Ramos (cell line): ENCODE results near the gene PNLIPRP2.

Experiments
- in situ Hi-C: fragments of 300-500 bp; cut with MboI; formaldehyde crosslinking; loops from one replicate; pipeline ENCODE4 v1.14.3; 2022; ENCODE audit warnings: low sequenced_read_pairs; ENCODE audit not compliant: unreplicated experiment

The PNLIPRP2 gene

DNA sequence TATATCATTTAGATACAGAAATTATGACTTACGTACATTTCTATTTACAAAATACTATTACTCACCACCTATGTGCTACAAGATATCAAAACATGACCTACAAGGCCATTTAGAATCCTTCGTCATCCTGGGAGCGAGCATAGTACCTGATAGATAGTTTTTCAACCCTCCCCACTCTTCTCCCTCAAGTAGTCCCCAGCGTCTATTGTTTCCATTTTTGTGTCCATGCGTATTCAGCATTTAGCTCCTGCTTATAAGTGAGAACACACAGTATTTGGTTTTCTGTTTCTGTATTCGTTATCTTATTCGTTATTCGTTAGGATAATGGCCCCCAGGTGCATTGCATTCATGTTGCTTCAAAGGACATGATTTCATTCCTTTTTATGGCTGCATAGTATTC lies 28.1 kb downstream of the PNLIPRP2 start:
- in situ Hi-C loops = no loop called here

DNA sequence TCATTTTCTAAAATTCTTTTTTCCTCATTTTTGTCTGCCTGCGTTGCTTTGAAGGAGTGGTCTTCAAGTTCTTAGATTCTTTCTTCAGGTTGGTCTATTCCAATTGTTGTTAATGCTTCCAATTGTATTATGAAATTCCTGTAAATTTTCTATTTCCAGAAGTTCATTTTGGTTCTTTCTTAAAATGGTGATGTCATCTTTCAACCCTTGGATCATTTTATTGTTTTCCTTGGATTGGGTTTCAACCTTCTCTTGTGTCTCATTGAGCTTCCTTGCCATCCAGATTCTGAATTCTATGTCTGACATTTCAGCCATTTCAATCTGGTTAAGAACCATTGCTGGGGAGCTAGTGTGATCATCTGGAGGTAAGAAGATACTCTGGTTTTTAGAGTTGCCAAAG lies 33.1 kb downstream of the PNLIPRP2 start:
- in situ Hi-C loops = no loop called here

DNA sequence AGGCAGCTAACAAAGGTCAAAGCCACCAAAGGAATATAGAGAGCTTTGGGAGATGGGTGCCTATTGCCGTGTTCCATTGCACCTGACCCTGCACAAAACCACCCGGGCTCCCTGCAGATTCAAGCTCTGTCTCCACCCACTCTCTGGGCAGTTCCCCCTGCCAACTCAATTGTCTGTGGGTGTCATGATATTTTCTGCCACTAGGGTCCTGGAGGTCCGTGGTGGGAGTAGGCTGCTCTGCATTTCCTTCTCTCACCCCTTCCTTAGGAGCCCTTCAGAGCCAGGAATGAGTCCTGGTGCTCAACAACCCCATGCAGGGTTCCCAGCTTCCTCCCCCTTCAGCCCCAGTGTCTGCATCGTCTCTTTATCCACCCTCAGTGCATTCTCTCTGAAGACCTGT lies 34.1 kb downstream of the PNLIPRP2 start:
- in situ Hi-C loops = no loop called here

DNA sequence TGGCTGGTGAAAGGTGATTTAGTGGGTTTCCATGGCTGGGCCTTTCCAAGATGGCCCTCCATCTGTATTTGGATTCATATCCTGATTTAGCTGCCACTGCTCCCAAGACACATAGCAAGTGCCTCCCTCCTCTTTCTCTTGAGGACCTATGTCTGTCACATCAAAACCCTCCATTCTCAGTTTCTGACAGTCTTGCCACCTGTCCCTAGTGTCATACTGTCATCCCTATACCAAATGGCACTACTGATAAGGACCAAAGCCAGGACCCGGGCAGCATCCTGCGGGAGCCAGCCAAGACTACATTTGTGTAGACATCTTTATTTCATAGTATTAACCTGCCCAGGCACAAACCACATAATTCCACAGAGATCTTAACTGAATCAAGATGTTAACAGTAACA lies 34.8 kb downstream of the PNLIPRP2 start:
- in situ Hi-C loops = no loop called here

DNA sequence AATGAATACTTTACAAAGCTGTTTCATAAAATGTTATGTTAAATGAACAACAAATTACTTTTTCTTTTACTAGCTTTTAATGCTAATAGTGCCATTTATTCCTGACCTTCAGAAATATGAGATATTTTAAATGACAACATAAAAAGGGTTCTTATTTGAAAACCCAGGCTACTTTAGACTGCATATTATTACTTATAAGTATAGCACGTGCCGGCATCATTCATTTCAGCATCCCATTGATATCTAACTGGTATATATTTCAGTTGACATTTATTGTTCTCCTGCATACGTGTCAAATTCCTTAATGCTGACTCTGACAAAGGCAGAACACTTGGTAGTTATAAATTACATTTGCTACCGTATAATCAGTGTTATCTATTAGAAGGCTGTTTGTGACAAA lies 35.3 kb downstream of the PNLIPRP2 start:
- in situ Hi-C loops = no loop called here

DNA sequence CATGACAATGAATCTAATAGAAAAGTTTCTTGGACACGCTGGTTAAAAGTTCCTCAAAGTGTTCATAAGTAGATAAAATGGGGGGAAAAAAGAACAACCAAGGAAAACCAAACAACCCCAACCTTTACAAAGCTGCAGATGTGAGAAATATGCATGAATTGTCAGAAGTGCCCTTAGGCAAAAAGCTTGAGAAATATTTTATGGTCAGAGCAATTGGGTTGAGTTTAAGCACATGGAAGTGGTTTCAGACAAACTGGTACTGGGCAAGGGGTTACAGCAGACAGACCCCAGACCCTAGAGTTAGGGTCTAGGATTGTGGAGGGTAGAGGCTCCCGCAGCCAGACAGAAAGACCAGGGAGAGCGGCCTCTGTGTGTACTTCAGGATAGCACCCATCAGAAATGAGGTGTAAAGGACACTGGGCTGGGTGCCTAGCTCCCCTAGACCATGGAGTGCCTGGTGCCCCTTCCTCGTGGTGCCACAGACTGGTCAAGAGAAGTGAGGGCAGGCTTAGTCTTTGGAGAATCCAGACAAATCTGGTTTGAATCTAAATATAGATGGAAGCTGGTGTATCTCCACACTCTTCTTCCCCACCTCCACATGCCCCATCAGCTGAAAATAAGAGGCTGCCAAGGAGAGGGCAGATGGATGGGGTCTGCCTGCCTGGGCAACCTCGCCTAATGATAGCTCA lies 37.3 kb downstream of the PNLIPRP2 start:
- in situ Hi-C loops = no loop called here

DNA sequence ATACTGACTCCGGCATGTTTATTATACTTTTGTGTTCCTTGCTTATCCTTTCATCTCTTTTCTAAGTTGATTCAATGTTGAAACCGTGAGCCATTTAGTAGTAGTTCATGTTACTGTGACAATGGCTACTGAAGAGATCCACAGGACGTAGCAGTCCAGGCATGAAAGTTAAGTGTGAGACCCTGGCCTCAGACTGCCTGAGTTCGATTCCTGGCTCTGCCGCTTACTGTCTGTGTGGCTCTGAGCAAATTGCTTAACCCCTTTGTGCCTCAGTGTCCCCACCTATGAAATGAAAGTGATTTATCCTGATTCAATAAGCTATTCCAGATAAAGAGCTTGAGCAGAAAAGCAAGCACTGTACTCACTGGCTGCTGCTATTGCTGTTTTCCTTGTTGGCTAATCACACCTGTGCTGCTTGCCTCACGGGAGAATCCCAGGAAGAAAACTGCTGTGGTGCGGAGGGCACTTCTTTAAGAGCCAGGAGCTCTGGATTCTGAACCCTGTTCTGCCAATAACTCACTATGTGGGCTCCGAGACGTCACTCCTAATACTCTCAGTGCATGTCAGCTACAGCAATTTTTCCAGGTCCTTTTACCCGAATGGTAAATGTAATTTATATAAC lies 38.4 kb downstream of the PNLIPRP2 start:
- in situ Hi-C loops = no loop called here

DNA sequence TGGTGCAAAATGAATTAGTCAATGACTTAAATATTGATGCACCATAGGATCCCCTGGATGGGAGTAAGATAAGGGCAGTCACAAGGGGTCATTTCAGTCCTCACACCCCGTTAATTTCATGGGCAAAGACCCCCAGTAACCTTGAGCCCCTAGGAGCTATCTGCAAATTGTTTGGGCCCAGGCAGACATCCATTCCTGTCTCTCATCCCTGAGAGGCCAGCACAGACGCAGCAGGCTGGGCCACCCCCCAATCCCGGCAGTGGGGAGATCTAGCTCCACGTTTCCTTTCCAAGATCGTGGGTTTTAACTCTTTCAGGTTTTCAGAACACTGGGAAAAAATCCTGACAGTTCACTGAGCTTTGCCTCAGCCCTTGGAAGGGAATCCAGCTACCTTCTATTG lies 40.1 kb downstream of the PNLIPRP2 start:
- in situ Hi-C loops = no loop called here

DNA sequence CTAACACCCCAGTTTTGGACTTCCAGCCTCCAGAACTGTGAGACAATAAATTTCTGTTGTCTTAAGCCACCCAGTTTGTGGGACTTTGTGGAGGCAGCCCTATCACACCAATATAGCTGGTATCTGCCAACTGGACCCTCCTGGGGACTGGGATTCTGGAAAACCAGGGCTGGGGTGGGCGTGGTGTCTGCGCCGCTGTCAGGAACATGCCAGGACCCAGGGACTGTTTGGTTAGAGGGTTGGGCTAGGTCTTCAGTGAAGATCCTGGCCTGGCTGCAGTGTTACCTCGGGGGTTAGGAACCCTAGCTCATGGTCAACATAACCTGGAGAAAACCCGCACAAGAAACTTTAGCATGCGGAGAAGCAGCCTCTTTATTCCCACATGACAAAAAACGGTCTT lies 42.6 kb downstream of the PNLIPRP2 start:
- in situ Hi-C loops = no loop called here

DNA sequence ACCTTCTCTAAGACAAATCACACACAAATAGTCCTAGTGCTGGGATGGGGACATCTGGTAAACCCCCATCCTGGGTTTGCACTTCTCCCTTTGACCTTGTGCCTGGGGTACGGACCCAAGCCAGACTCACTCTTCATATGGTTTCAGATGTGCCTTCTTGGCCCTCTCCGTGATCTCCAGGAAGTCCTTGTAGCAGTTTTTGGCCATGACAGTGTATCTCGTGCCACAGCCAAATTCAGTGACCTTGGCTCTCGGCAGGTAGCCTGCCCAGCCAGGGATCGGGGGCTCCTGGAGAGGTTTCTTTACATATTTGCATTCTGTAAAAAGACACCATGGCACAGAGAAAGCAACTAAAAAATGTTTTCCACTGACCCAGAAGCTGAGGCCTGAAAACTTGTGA lies 43.9 kb downstream of the PNLIPRP2 start:
- in situ Hi-C loops = no loop called here

DNA sequence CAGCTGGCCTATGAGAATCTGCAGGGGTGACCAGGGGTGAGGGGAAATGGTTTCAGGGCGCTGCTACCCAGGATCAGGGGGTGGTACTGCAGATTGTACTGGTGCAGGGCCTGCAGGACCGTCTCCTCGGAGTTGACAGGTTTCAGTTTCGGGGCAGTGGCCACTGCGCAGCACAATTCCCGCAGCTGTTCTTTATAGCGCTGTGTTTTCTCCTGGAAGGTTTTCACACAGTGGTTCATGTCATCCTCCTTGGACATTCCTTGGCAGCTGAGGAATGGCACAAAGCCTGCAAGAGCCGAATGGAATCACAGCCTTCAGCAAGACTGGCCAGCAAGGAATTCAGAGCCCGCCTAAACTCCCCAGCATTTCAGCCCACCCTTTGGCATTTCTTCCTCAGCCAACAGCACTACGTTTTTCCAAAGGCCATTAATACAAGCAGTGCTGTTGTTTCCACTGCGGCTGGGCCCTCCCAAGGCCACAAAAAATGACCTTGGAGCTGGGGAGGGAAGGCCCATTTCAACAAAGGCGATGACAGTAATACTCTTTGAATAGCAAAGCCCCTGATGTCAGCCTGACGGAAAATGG lies 44.9 kb downstream of the PNLIPRP2 start:
- in situ Hi-C loops = no loop called here

DNA sequence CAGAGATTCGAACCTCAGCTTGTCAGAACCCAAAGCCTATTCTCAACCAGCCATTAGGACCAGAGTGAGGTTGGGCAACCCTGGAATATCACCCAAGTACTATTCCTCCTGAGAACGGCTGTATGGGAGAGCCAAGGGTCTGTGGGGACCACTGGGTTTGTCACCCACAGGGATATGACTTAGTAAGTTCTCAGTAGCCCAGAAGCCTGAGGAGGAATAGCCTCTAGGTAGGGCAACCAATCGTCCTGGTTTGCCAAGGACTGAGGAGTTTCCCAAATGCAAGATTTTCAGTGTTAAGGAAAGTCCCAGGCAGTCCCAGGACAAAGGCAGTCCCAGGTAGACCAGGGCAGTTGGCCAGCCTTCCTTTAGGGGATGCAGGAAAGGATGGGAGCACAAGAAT lies 46.7 kb downstream of the PNLIPRP2 start:
- in situ Hi-C loops = no loop called here

DNA sequence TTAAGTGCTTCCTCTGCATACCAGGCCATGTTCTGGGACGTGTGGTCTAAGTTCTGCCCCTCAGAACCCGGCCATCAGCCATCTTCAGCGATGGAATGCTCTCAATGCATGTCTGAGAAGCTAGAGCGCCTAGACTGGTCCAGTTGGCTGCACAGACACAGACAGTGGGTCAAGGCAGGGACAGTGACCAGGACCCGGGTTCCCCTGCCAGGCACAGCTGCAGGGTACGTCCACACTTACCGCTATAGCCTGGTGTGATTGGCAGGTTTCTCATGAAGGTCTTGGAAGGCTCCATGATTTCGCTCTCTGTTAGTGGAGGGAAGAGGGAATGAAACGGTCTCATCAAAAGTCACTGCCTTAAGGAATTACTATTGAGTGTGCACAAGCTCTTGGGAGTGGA lies 47.3 kb downstream of the PNLIPRP2 start:
- in situ Hi-C loops = no loop called here

DNA sequence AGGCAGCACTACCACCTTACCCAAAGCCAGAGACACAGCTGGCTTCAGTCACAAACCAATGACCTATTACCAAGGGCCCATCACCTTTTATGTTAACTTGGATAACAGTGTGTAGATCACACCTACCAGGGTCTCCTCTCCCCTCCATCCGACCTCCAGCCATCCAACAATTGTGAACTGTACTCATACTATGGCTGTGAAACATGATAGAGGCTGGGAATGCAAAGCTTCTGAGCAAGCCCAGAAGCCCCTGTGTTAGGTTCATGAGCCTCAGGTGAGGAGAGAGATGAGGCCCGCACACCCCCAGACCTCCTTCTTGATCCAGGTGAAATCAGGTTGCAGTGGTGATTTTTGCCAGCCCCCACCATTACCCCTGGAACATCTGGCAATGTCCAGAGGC lies 47.7 kb downstream of the PNLIPRP2 start:
- in situ Hi-C loops = no loop called here

DNA sequence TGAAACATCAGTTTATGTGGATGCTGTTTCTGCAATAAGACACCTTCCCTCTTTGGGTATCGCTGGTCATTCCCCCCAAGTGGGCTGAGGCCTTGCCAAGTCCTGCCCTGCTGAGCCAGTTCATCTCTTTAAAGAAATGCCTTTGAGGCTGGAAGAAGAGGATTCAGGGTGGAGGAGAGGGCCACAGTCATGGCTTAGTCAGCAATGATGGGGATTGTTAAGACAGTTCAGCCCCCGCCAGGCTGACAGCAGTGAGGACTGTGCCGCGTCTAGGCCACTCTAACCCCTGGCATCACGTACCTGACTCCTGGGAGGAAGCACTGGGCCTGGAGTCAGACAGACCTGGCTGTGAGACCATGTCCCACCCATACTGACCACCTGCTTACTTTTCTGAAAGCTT lies 48.3 kb downstream of the PNLIPRP2 start:
- in situ Hi-C loops = no loop called here

DNA sequence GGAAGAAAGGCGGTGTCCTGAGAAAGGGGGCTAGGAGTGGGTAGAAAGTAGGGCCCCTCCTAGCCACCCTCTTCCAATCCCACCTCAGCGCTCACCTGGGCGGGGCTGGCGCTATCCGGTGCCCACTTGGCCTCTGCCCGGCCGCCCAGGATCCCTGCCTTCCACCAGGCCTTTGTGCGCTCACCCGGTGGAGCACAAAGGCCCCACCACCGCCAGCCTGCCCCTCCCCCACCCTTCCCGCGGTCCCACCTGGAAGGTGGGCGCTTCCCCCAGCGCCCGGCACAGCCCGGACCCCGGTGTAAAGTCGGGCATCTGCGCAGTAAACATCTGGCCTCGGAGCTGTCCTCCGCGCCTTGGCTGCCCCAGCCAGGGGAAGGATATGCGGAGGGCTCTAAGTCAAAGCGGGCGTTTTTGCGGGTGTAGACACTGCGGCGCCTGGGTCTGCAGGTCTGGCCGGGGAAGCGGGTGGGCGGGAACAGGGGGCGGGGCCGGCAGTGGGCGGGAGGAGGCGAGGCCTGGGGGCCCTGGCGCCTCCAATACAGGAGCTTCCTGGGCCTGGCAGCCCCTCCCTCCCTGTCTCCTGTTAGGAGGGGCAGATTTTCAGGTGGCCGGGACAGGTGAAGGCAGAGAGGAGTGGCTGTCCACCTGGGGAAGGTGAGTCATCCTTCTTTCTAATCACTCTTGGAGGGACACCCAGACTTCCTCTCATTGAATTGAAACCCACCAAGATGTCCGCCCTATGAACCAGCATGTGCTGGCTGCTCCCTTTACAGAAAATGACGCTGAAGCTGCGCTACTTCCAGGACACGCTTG lies 49.3 kb downstream of the PNLIPRP2 start:
- in situ Hi-C loops = no loop called here

DNA sequence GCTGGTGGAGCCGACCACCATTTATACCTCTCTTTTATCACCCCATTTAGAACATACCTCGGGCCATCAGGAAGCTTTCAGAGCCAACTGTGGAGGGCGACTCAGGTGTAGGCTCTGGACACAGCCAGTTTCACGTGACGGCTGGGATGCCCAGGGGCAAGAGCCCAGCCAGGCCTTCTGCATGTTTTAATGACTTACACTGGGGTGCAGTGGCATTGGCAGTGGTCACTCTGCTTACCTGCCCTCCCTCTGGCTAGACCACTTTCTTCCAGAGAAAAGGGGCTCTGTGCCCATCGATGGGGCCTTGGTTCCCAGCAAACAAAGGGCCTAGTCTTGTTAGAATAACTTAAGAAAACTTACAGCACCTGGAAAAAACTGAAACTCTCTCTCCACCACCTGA lies 50.0 kb downstream of the PNLIPRP2 start:
- in situ Hi-C loops = no loop called here

DNA sequence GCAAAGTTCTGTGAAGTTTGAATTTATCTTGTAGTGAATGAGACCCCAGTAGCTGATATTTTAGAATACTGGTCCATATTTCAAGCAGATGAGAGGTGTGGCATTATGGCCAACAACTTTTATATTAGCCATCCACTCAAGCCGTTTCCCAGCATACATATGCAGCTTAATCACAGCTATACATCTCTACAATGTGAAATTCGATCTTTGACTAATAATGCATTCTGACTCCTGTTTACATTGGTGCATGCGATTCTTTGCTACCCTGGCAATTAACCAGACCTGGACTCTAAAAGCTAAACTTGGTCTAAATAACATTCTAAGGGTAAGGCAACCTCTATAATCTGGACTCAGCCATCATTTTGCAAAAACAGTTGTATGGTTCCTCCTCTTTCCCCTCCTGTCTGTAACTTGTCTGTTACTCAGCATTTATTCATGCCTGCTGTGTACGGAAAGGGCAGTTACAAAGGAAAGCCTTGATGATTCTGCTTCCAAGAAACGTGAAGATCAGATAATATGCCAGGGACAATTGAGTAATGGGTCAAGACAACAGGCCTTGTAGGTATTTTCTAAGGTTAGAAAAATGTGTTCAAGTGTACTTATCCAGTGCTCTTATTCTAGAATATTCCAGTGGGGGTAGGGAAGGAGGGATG lies 50.6 kb downstream of the PNLIPRP2 start:
- in situ Hi-C loops = no loop called here

DNA sequence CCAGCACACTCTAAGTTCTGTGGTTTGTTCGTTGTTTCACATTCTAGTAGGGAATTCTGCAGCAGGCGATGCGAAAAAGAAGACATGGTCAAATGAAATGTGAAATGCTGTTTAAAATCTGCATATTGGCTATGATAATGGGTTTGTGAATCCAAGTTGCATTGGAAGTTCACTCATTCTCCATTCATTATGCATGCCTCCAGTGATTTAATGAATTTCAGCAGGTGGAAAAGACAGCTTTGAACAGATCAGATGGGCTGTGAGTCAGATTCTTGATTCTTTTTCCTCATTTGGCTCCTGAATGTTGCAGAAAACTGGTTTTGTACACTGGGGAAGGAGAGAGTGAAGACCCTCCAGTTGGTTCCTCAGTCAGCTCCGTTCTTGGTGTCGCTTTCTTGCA lies 52.1 kb downstream of the PNLIPRP2 start:
- in situ Hi-C loops = no loop called here

DNA sequence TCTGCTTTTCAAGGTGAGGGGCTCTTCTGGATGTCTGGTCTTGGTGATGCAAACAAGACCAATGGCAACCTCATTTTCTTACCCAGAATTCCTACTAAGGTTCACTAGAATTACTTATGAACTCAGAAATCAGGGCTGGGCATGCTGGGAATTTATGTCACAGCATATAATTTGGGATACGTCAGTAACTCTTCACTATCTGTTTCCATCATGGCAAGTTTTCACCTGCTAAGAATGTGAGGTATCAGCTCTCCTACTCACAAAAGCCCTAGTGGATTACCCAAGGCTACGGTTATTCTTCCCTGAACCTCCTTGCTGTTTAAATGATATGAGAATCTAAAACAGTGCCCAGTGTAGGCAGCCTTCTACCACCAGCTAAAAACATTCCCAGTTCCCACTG lies 53.1 kb downstream of the PNLIPRP2 start:
- in situ Hi-C loops = no loop called here
